ENCODE measurements around the gene HTD2.

- TF ChIP-seq POLR2A (IDR thresholded peaks at IDR 0.05) (no peak), CTCF (IDR thresholded peaks at IDR 0.05) (no peak)
These were observed 25.4 kb downstream of the HTD2 start for GRCh38 chr3:58331593-58332152.
